KOPT-K1 (cell line): Measurements from ENCODE around the gene DSCAM.

Experiments
- H3K27ac ChIP-seq: fragments of 200-600 bp; sonication (generic); 2 replicates; pipeline ENCODE4 v1.5.1; 2016; ENCODE audit warnings: antibody characterized with exemption, mild to moderate bottlenecking, low read depth, low read length; ENCODE audit not compliant: poor library complexity, severe bottlenecking
- H3K36me3 ChIP-seq: fragments of 200-600 bp; sonication (generic); 2 replicates; pipeline ENCODE4 v1.5.1; 2017; ENCODE audit warnings: antibody characterized with exemption, mild to moderate bottlenecking, low read length, moderate library complexity; ENCODE audit not compliant: insufficient read depth
- H3K9me3 ChIP-seq: fragments of 200-600 bp; sonication (generic); 2 replicates; pipeline ENCODE4 v1.5.1; 2017; ENCODE audit warnings: antibody characterized with exemption, low read length, mild to moderate bottlenecking; ENCODE audit not compliant: insufficient read depth, poor library complexity, severe bottlenecking

Gene DSCAM

DNA sequence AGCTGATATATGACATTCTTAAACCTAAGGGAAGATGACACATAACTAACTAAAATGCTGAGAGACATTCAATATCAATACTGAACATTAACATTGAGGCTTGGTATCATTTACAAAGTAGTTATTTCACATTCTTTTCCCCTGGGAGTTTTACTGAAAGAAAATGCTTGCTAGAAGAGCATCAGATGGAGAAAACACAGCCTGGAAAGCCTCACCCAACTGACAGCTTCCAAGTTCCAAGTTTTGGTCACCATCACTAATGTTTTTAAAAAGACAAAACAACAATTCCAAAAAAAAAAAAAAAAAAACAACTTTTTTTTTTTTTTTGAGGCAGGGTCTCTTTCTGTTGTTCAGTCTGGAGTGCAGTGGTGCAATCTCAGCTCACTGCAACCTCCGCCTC lies 80.6 kb downstream of the DSCAM start:
- Histone ChIP-seq H3K36me3 (no peaks in the 10 kb centered on the region), H3K27ac (no peak overlapping the region), H3K9me3 (no peaks in the 10 kb centered on the region)

DNA sequence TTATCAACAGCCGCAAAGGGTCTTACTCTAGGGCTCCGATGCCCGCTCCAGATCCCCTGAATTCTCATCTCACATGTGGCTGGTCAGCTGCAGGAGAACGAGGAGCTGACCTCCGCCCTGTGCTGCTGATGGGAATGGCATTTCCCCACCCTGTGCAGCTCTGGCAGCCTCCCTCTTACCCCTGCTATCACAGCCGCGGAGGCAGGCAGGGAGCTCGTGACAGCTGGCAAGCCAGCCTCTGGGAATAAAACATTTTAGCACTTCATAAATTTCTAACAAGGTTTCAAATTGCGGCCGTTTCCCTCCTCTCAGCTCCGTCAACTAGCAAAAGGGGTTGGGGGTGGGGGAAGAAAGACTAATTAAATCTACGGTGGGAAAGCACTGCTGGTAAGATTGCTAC lies 81.1 kb downstream of the DSCAM start:
- Histone ChIP-seq H3K9me3 (no peaks in the 10 kb centered on the region), H3K27ac (no peak overlapping the region), H3K36me3 (no peaks in the 10 kb centered on the region)

DNA sequence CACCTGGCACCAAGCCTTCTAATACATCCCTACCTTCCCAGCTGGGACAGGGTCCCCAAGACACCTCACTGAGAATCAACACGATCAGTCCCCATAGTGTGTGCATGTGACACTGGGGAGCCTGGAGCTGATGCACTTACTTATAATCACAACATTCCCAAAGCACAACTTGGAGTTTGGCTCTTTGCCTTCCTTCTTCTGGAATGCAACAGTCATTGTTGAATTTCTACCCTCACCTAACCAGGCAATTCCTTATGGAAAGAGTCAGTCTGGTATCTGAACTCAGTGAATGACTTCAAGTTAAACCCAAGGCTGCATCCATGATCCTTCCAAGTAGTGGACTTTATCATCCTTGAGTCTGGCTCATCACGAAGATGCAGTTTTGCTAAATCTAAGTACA lies 86.1 kb downstream of the DSCAM start:
- H3K36me3 ChIP-seq: no peaks in the 10 kb centered on the region
- H3K9me3 ChIP-seq: no peaks in the 10 kb centered on the region
- H3K27ac ChIP-seq: no peak overlapping the region

DNA sequence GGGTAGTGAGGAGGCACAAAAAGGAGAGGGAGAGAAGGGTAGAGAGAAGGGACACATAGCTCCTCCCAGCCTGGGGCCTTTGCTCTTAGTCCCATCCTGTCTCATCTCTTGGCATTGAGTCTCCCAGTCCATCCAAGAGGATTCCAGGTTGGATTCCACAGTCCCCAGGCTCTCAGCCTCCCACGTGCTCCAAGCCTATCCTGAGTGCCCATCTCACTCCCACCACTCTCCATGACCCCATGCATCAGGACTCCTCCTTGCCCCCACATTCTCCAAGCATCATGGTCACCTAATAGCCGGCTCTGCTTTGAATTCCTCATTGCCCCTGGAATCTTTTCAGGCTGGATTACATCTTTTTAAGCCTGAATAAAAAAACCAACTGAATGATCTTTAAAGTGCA lies 87.9 kb downstream of the DSCAM start:
- H3K36me3 ChIP-seq: no peaks in the 10 kb centered on the region
- H3K9me3 ChIP-seq: no peaks in the 10 kb centered on the region

DNA sequence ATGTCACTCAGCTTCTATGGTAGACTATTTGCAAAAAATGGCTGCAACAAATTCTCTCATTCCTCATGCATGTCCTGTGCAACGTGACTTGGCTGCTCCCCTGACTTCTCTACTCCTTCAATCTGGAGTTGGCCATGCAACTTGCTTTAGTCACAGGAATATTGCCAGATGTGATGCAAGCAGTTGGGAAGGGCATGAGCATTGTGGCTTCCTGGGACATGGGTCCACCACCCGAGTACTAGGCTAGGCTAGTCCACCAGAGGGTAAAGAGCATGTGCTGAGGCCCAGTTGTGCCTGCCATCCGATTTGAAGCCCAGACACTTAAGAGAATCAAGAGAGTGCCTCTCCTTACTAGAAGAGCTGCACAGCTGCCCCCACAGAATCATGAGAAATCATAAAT lies 89.6 kb downstream of the DSCAM start:
- Histone ChIP-seq H3K36me3 (no peaks in the 10 kb centered on the region), H3K27ac (no peak overlapping the region), H3K9me3 (no peaks in the 10 kb centered on the region)

More for the DNA sequence above, 87.9 kb downstream of the DSCAM start:
- no peak overlapping the region for H3K27ac ChIP-seq

DNA sequence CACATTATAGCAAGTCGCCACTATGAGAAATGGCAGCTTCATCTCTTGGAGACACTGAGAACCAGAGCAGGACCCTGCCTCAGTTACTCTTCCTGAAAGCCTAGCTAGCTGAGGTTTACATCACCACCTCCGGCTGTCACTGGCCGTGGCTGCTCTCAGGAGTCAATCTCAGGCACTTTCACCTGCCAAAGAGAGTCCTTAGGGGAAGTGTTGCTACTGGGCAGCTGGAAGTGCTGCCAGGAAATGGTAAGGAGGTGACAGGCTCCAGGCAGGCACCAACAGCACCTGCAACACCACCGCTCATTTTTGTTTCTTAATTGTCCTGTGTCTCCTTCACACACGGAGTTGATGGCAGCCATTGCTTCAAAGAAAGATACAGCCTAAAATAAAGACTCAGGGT lies 92.5 kb downstream of the DSCAM start:
- Histone ChIP-seq H3K9me3 (no peaks in the 10 kb centered on the region), H3K27ac (no peak overlapping the region), H3K36me3 (no peaks in the 10 kb centered on the region)

DNA sequence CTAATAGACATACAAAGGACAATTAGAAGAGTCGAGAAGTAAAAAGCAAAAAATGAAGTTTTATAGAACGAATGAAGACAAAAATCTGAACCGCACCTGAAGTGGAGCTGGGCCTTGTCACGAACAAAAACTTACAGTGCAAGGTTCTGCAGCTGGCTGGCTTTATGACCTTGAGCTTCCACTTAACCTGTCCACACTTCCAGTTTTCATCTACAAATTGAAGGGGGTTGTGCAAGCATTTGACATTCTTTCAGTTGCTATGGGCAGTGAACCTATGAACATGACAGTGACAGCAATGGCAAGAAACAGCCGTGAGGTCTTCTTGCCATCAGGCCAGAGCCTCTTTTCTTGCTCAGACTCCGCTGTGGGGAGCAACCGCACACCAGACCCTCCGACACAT lies 93.2 kb downstream of the DSCAM start:
- Histone ChIP-seq H3K36me3 (no peaks in the 10 kb centered on the region), H3K9me3 (no peaks in the 10 kb centered on the region), H3K27ac (no peak overlapping the region)

DNA sequence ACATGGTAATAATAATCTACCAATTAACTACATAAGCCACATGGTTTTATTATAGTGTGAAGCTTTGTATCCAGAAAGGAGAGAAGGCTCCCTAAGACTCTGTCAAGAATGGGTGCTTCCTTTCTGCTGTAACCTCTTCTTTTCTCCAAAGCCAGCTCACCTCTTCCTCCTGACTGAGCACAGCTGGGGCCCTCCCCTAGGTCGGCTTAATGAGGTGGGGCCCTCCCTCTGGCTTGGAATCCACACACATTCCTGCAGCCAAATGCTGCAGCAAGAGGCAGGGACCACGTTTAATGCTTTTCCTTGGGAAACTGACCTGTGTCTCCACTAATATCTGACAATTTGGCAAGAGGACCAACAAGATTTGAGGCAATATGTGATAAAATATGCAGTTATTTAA lies 94.8 kb downstream of the DSCAM start:
- H3K27ac ChIP-seq: no peak overlapping the region
- H3K9me3 ChIP-seq: no peaks in the 10 kb centered on the region
- no peaks in the 10 kb centered on the region for H3K36me3 ChIP-seq

DNA sequence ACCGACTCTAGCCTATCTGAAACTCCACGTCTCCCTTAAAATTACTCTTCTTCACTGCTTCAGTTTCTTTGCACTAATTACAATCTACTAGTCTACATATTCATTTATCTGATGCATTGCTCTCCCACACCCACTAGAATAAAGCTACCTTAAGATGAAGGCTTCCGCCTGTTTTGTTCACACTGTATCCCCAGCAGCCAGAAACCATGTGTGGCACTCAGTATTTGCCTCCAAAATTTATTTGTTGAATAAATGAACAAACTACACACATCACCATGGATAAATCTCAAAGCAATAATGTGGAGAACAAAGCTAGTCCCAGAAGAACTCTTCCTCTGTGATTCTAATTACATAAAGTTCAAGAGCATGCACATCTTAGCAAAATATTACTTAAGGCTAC lies 95.7 kb downstream of the DSCAM start:
- no peaks in the 10 kb centered on the region for H3K36me3 ChIP-seq
- H3K27ac ChIP-seq: no peak overlapping the region
- H3K9me3 ChIP-seq: no peaks in the 10 kb centered on the region

DNA sequence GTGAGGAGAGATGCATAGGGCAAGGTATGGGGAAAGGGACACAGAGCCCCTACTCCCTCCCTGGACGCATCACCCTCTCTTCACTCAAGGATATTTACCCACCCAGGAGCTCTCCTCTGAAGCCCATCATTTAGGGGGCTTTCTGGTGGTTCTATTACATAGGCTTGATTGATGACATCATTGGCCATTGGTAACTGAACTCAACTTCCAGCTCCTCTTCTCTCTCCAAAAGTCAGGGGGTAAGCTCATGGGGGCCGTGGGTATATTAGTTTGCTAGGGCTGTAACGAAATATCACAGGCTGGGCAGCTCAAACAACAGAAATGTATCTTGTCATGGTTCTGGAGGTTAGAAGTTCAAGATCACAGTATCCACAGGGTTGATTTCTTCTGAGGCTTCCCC lies 110.8 kb downstream of the DSCAM start:
- Histone ChIP-seq H3K27ac (no peak overlapping the region), H3K9me3 (no peaks in the 10 kb centered on the region), H3K36me3 (no peaks in the 10 kb centered on the region)

DNA sequence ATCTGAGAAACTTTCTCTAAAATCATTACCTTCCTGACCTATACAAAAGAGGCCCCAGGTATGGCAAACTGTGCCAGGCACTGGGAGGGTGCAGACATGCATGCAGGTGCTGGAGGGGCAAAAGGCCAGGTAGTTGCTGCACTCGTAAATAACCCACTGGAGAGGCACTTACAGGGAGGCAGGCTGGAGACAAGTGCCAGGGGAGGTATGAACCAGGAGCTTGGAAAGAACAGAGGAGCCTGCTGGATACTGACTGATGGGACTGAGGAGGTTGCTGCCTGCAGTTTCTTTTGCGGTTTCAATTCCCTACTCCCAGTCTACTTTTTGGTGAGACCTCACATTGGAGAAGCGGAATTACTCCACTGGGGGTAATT lies 113.9 kb downstream of the DSCAM start:
- no peaks in the 10 kb centered on the region for H3K9me3 ChIP-seq
- H3K27ac ChIP-seq: no peak overlapping the region
- no peaks in the 10 kb centered on the region for H3K36me3 ChIP-seq

DNA sequence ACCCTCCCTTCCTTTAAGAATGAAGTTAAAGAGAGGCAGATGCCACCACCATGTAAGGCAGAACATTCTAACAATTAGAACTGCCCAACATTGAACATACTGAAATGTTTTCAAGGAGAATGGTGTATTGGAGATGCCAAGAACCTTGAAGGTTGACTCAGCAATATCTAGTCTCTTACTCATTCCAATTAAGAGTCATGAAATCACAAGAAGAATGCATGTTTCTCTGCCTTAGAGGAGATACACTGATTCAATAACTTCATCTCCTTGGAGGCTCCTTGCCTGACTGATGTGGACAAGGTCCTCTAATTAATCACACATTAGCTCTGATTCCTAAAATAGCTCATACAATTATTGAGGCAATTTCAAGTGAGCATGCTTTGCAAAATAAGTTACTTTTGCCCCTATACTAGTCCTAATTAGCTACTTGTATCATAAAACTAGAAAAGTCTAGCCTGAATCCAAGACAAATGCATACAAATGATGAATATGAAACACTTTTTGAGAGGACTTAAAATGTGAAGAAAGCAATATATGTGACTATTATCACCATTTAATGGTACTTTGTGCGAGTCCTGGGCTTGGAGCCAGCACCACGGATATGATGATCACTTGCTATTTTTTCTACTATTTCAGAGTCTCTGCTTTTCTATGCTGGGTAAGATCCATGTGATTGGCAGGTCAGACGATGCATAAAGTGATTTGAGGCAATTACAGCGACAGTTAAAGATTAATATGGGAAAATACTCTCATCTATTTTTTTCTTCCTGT lies 114.5 kb downstream of the DSCAM start:
- no peaks in the 10 kb centered on the region for H3K9me3 ChIP-seq
- H3K27ac ChIP-seq: no peak overlapping the region
- no peaks in the 10 kb centered on the region for H3K36me3 ChIP-seq

DNA sequence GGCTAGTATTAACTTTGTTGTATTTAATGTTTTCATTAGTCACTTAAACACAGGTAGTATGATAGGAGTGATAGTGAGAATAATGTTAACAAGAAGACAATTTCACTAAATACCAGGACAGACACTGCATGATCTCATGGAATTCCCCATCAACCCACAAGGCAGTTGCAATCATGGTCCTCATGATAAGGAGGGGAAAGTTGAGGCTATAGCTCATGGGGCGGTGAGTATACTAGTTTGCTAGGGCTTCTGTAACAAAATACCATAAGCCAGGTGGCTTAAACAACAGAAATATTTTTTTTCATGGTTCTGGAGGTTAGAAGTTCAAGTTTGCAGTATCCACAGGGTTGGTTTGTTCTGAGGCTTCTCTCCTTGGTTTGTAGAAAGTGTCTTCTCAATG lies 115.8 kb downstream of the DSCAM start:
- Histone ChIP-seq H3K36me3 (no peaks in the 10 kb centered on the region), H3K9me3 (no peaks in the 10 kb centered on the region), H3K27ac (no peak overlapping the region)

DNA sequence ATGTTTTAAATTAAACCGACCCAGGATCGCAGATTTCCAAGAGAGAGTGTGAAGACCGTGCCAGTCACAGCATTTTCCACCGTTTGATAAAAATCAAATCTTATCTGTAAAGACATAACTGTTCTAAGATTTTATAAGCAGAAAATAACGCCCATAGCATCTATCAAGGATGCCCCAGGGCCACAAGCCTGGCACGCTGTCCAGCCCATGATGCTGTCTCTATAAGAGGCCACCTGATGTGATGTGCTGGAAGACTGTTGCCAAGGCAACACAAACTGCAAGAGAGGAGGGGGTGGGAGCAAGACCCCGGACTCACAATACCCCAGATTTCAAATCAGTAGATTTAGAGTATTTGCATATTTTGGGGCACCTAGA lies 116.5 kb downstream of the DSCAM start:
- Histone ChIP-seq H3K36me3 (no peaks in the 10 kb centered on the region), H3K27ac (no peak overlapping the region), H3K9me3 (no peaks in the 10 kb centered on the region)

DNA sequence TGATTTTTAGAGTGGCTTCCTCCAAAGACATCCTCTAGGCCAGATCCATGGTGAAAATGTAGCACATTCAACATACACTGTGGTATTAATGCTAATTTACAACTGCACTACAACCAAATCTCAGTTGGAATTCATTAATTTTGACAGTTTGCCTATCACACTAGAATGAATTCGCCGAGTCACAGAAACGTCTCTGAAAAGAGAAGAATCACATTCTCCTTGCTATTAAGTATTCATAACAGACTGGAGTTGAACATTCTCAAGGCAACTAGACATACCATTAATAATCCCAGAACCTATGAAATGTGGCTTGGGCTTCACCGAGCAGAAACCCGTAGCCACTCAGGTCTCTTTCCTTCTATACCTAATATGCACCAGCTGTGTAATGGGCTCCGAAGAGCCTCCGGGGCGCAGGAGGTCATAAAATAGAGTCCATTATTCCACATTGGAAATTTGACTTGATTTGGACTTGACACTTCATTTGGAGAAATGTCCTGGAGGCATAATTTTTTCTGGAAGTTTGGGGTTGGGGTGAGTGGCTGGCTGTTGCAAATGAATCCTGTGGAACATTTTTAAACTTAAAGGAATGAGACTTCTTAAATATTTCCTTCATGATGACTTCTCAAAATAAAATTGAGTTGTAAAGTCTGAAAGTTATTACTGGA lies 117.1 kb downstream of the DSCAM start:
- H3K9me3 ChIP-seq: no peaks in the 10 kb centered on the region
- H3K27ac ChIP-seq: no peak overlapping the region
- no peaks in the 10 kb centered on the region for H3K36me3 ChIP-seq

DNA sequence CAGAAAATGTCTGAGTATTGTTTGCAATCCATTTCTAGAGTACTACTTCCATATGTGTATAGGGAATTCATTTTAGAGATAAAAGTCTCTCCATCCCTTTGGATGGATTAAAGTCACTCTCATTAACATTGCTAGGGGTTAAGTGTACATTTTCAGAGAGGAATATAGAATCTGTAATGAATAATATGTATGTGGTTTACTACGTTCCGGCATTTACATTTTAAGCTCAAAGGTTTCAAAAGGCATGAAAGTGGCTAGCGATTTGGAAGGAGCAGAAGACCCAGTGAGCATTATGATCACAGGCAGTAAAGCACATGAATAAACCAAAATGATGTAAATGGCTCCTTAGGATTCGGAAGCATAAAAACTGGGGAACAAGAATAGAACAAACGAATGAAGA lies 123.0 kb downstream of the DSCAM start:
- no peaks in the 10 kb centered on the region for H3K36me3 ChIP-seq
- no peak overlapping the region for H3K27ac ChIP-seq
- peaks cover 9% of the 10 kb centered on the region for H3K9me3 ChIP-seq
